Stimulated activated effector memory CD8-positive, alpha-beta T cell treated with anti-CD3 and anti-CD28 coated beads, Interleukin-12 subunit alpha, Interleukin-12 subunit beta, amount 100 ng/mL, for 72 hours (primary cell): Measurements from ENCODE around the gene CDHR2.
A peak's percentile ranks its signal among the peaks of the same experiment; 100 is the strongest.

ENCODE experiments used
- ATAC-seq: fragments of 150-1000 bp; cut with Tn5 transposase; 2 replicates; pipeline ENCODE4 v1.10.0; 2021
- DNase-seq, 2 donors: peaks; one replicate each; pipeline ENCODE4 v3.0.0; 2021 to 2022; ENCODE audit warnings: low spot score in 2 of 2
- H3K27ac Mint-ChIP-seq: one replicate; pipeline ENCODE4 v1.8.0; 2022; ENCODE audit warnings: mild to moderate bottlenecking, mixed read lengths
- H3K36me3 Mint-ChIP-seq: one replicate; pipeline ENCODE4 v1.8.0; 2022; ENCODE audit warnings: mild to moderate bottlenecking, mixed read lengths
- H3K4me1 Mint-ChIP-seq: one replicate; pipeline ENCODE4 v1.8.0; 2022; ENCODE audit warnings: mixed read lengths
- H3K4me3 Mint-ChIP-seq: one replicate; pipeline ENCODE4 v1.8.0; 2022; ENCODE audit warnings: mild to moderate bottlenecking, mixed read lengths
- H3K9me3 Mint-ChIP-seq: one replicate; pipeline ENCODE4 v1.8.0; 2022; ENCODE audit warnings: mixed read lengths

CDHR2 gene

GRCh38 chr5:176548967-176549444 lies at the start of gene CDHR2:
Gene CDHR2, plus strand, starts transcription at chr5:176549342. Its CDS starts 16,011 bp downstream, at chr5:176565353.
- DNase-seq (peak in 1 of 2 donors; percentile 49), ATAC-seq (no peak)
- no peaks in the 10 kb centered on the region for H3K9me3 Mint-ChIP-seq
- H3K36me3 Mint-ChIP-seq, result peaks cover 4% of the 10 kb centered on the region
- H3K27ac Mint-ChIP-seq, result peak within 1 kb of the TSS; percentile 97
- peak within 1 kb of the TSS; percentile 60 for H3K4me3 Mint-ChIP-seq
- H3K4me1 Mint-ChIP-seq, result peaks cover 54% of the 10 kb centered on the region

GRCh38 chr5:176500511-176500910 lies 48.6 kb upstream of the CDHR2 start:
- ATAC-seq (no peak), DNase-seq (no peak)
- peaks cover 100% of the 10 kb centered on the region for H3K36me3 Mint-ChIP-seq
- H3K27ac Mint-ChIP-seq, result peak overlapping the region; percentile 32
- H3K9me3 Mint-ChIP-seq, result no peaks in the 10 kb centered on the region
- no peaks in the 10 kb centered on the region for H3K4me1 Mint-ChIP-seq
- H3K4me3 Mint-ChIP-seq, result no peak overlapping the region

- ATAC-seq (no peak), DNase-seq (no peak)
- Mint-ChIP-seq H3K4me3 (no peak overlapping the region), H3K4me1 (no peaks in the 10 kb centered on the region), H3K36me3 (peaks cover 100% of the 10 kb centered on the region), H3K27ac (peak overlapping the region; percentile 37), H3K9me3 (no peaks in the 10 kb centered on the region)
Observed at GRCh38 chr5:176501333-176501732, 47.8 kb upstream of the CDHR2 start.

GRCh38 chr5:176503496-176503895 lies 45.6 kb upstream of the CDHR2 start:
- Mint-ChIP-seq H3K36me3 (peaks cover 99% of the 10 kb centered on the region), H3K4me3 (no peak overlapping the region), H3K4me1 (no peaks in the 10 kb centered on the region), H3K9me3 (no peaks in the 10 kb centered on the region), H3K27ac (peak overlapping the region; percentile 10)
- DNase-seq (no peak), ATAC-seq (no peak)

- Mint-ChIP-seq H3K4me1 (no peaks in the 10 kb centered on the region), H3K27ac (no peak overlapping the region), H3K4me3 (no peak overlapping the region), H3K9me3 (no peaks in the 10 kb centered on the region), H3K36me3 (peaks cover 74% of the 10 kb centered on the region)
- ATAC-seq (no peak), DNase-seq (no peak)
Observed at GRCh38 chr5:176507911-176508310, 41.2 kb upstream of the CDHR2 start.

GRCh38 chr5:176508603-176509002 lies 40.5 kb upstream of the CDHR2 start:
- Mint-ChIP-seq H3K4me3 (no peak overlapping the region), H3K9me3 (no peaks in the 10 kb centered on the region), H3K4me1 (peaks cover 1% of the 10 kb centered on the region), H3K36me3 (peaks cover 67% of the 10 kb centered on the region), H3K27ac (peak overlapping the region; percentile 36)
- ATAC-seq (no peak), DNase-seq (no peak)

- Mint-ChIP-seq H3K4me1 (peaks cover 16% of the 10 kb centered on the region), H3K4me3 (no peak overlapping the region), H3K9me3 (no peaks in the 10 kb centered on the region), H3K27ac (no peak overlapping the region), H3K36me3 (peaks cover 18% of the 10 kb centered on the region)
- DNase-seq, result no peak
- ATAC-seq, result no peak
Observed at GRCh38 chr5:176513788-176514187, 35.4 kb upstream of the CDHR2 start.

- Mint-ChIP-seq H3K4me1 (peaks cover 16% of the 10 kb centered on the region), H3K36me3 (peaks cover 14% of the 10 kb centered on the region), H3K27ac (no peak overlapping the region), H3K4me3 (no peak overlapping the region), H3K9me3 (no peaks in the 10 kb centered on the region)
- ATAC-seq (no peak), DNase-seq (no peak)
Observed at GRCh38 chr5:176514244-176514950, 34.7 kb upstream of the CDHR2 start.

- no peak for ATAC-seq
- Mint-ChIP-seq H3K36me3 (peaks cover 6% of the 10 kb centered on the region), H3K4me1 (peaks cover 21% of the 10 kb centered on the region), H3K9me3 (no peaks in the 10 kb centered on the region), H3K27ac (no peak overlapping the region), H3K4me3 (no peak overlapping the region)
- no peak for DNase-seq
Observed at GRCh38 chr5:176515396-176515795, 33.7 kb upstream of the CDHR2 start.

- no peak for DNase-seq
- peak; percentile 53 for ATAC-seq
- H3K36me3 Mint-ChIP-seq, result no peaks in the 10 kb centered on the region
- no peaks in the 10 kb centered on the region for H3K9me3 Mint-ChIP-seq
- H3K27ac Mint-ChIP-seq, result peak overlapping the region; percentile 29
- peaks cover 27% of the 10 kb centered on the region for H3K4me1 Mint-ChIP-seq
- no peak overlapping the region for H3K4me3 Mint-ChIP-seq
Observed at GRCh38 chr5:176517053-176517661, 32.0 kb upstream of the CDHR2 start.

- peak overlapping the region; percentile 21 for H3K27ac Mint-ChIP-seq
- DNase-seq, result no peak
- H3K9me3 Mint-ChIP-seq, result no peaks in the 10 kb centered on the region
- peaks cover 28% of the 10 kb centered on the region for H3K4me1 Mint-ChIP-seq
- H3K36me3 Mint-ChIP-seq, result no peaks in the 10 kb centered on the region
- H3K4me3 Mint-ChIP-seq, result no peak overlapping the region
- no peak for ATAC-seq
Observed at GRCh38 chr5:176519810-176520720, 29.1 kb upstream of the CDHR2 start.

GRCh38 chr5:176521286-176521685 lies 27.9 kb upstream of the CDHR2 start:
- peak overlapping the region; percentile 21 for H3K27ac Mint-ChIP-seq
- no peak overlapping the region for H3K4me3 Mint-ChIP-seq
- DNase-seq (no peak), ATAC-seq (no peak)
- H3K4me1 Mint-ChIP-seq, result peaks cover 28% of the 10 kb centered on the region
- no peaks in the 10 kb centered on the region for H3K36me3 Mint-ChIP-seq
- no peaks in the 10 kb centered on the region for H3K9me3 Mint-ChIP-seq

- Mint-ChIP-seq H3K36me3 (no peaks in the 10 kb centered on the region), H3K27ac (no peak overlapping the region), H3K9me3 (no peaks in the 10 kb centered on the region), H3K4me1 (peaks cover 27% of the 10 kb centered on the region), H3K4me3 (no peak overlapping the region)
- DNase-seq, result no peak
- no peak for ATAC-seq
Observed at GRCh38 chr5:176521699-176522263, 27.4 kb upstream of the CDHR2 start.

- Mint-ChIP-seq H3K36me3 (peaks cover 21% of the 10 kb centered on the region), H3K4me3 (no peak overlapping the region), H3K4me1 (peaks cover 26% of the 10 kb centered on the region), H3K9me3 (no peaks in the 10 kb centered on the region), H3K27ac (no peak overlapping the region)
- ATAC-seq (no peak), DNase-seq (no peak)
Observed at GRCh38 chr5:176524138-176524537, 25.0 kb upstream of the CDHR2 start.

GRCh38 chr5:176524987-176525386 lies 24.2 kb upstream of the CDHR2 start:
- H3K4me1 Mint-ChIP-seq, result peaks cover 34% of the 10 kb centered on the region
- H3K27ac Mint-ChIP-seq, result no peak overlapping the region
- no peak overlapping the region for H3K4me3 Mint-ChIP-seq

More at GRCh38 chr5:176524987-176525386, 24.2 kb upstream of the CDHR2 start:
- peaks cover 30% of the 10 kb centered on the region for H3K36me3 Mint-ChIP-seq
- ATAC-seq (no peak), DNase-seq (no peak)
- H3K9me3 Mint-ChIP-seq, result no peaks in the 10 kb centered on the region
